Endothelial cell of umbilical vein (primary cell): Measurements from ENCODE around the gene TMED5.

Experiments
- CTCF ChIP-seq, 2 donors: IDR thresholded peaks; 1 replicate in 1 of 2; 2 replicates in 1 of 2; pipeline ENCODE4 v1.5.1; 2011; ENCODE audit warnings: low read length in 2 of 2, mild to moderate bottlenecking in 2 of 2, moderate library complexity in 2 of 2, control low read depth in 1 of 2, inconsistent platforms in 1 of 2, low read depth in 1 of 2; ENCODE audit not compliant: insufficient read depth in 1 of 2; ENCODE audit errors: extremely low read depth in 1 of 2
- MAX ChIP-seq: IDR thresholded peaks from 2 replicates; pipeline ENCODE4 v1.6.1; 2011; ENCODE audit not compliant: insufficient read depth, insufficient read length
- POLR2A ChIP-seq: IDR thresholded peaks from 2 replicates; pipeline ENCODE4 v1.6.1; 2012; ENCODE audit warnings: low read depth, mild to moderate bottlenecking, control low read depth, low read length
- POLR2AphosphoS5 ChIP-seq: IDR thresholded peaks from 2 replicates; pipeline ENCODE4 v1.6.1; 2012; ENCODE audit warnings: low read depth, mild to moderate bottlenecking, control low read depth, low read length, moderate library complexity; ENCODE audit not compliant: insufficient read depth

GRCh38 chr1:93155335-93155734, 24.9 kb downstream of the TMED5 start:
- TF ChIP-seq POLR2AphosphoS5 (no peak), CTCF (IDR thresholded peaks at IDR 0.05; ENCODE audit: extremely low read depth in 1 of 2, insufficient read depth in 1 of 2, low read depth in 1 of 2, low read length in 2 of 2) (no peak), MAX (no peak), POLR2A (no peak)
